ENCODE measurements around the gene SYNJ2.

SYNJ2 gene

GRCh38 chr6:158015188-158015506, 33.5 kb downstream of the SYNJ2 start:
- DNase-seq, result no peak

DNA sequence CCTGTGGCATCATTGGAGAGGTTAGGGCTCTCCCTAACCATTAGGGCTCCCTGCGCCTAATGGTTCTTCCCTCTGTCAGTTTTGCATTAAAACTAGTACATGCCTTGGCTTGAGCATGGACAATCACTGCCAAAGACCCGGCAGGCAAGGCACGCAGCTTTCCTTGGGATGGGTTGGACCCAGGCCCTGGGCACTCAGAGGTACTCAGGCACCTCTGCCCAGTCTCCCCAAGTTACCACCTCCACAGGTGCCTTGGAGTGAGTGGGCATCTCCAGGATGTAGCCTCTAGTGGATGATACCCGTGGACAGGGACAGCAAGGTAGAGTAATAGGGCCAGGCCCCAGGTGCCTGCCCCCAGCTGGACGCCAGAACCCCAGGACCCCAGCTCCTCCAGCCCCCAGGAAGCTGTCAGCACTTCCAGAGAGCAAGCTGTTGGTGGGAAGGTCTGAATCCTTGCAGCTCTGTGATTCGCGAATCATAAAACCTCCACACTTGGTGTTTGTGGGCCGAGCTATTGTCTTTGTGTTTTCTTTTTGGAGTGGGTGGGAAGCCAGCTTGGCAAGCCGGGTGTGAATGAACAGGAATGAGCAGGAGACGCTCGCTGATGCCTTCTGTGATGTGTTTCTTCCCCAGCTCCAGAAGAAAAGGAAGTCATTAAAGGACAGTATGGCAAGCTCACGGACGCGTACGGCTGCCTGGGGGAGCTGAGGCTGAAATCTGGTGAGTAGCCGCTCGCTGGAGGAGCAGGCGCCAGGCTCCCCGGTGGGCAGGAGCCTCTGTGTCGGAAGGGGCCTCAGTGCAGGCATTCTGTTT, 35.1 kb downstream of the SYNJ2 start:
- DNase-seq, result no peak

- DNase-seq, result no peak
Observed at GRCh38 chr6:158017621-158018040, 36.0 kb downstream of the SYNJ2 start.

DNA sequence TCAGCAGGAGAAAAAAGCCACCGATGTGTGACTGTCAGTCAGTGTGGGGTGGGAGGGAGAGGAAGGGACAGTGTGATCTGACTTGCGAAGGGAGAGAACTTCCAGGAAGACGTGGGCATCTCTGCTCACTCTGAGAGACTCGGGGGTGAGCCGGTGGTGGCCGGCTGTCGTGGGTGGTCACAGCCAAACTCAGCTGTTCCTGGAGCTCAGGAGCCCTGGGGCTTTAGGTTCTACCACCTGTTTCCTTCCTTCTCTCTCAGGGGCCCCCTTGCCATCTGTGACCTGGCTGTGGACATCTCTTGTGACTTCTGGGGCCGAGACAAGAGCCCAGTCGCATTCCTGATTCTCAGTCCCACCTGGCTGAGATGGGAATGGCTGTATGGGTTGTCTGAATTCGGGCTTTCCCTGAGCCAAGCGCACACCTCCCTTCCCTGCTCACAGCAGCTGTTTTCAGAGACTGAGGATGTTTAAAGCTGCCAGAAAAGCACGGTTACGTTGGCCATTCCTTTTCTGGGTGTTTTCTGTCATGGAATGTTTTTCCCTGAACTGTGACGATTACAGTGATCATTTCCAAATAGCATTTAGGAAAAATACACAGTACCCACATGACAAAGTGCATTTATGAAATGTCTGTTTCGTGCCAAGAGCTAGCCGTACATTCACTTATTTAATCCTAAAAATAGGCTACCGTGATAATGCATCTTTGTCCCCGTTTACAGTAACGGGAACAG, 36.5 kb downstream of the SYNJ2 start:
- DNase-seq, result no peak

DNA sequence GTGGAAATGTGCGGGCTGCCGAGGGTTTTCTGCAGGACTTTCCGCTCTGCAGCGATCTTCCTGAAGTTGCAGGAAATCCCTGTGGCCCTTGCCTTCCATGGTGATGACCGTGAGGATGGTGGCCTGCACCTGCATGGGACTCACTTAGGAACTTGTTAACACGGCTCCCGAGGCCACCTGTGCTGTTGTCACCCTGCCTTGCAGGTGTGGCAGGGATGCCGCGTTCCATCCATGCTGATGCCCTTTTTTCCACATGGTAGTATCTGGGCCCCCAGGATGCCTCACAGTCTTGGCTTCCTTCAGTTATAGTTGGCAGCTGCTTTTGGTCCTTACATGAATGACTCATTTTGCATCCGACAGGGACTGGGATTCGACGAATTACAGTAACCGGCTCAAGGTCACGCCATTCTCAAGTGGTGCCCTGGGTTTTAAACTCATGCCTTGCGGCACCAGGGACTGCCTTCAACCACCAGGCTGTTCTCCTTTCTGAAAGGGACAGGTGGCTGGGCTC, 37.2 kb downstream of the SYNJ2 start:
- no peak for DNase-seq

DNA sequence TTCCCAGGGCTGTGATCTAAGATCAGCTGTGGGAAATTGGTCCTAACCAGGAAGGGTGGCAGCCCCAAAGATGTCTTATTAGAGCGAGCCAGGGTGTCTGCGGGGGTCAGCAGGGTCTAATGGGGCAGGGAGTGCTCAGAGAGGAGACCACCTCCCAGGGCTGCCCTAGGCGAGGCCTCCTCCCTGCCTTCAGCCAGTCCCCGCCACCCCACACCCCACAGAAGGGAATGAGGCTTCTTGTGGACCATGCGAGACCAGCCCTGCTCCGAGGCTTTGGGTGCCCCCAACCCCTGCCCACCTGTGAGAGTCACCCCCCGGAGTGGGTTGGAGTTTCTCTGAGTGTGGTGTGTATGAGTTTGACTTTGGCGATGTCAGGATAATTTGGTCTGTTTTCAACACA, 37.8 kb downstream of the SYNJ2 start:
- DNase-seq, result no peak

- DNase-seq, result peak in 1 of 2 experiments; percentile 40
Observed at GRCh38 chr6:158020272-158020711, 38.6 kb downstream of the SYNJ2 start.

DNA sequence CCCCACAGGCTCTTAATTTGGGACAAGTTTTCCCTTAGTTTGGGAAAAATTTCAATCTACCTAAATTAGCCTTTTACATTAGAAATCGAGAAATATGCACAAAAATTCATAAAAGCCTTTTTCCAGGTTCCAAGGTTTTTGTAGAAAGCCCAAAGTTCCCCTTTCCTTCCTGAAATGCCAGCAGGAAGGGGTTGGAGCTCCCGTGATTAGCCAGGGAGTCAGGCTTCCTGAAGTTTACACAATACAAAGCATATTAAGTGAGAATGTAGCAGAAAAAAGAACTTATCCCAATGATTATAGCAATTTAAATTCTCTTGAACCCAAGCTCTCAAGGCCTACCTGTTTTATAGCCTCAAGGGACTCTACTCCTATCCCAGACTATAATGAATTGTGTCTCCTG, 39.1 kb downstream of the SYNJ2 start:
- DNase-seq, result no peak

- no peak for DNase-seq
Observed at GRCh38 chr6:158021376-158021775, 39.7 kb downstream of the SYNJ2 start.

- DNase-seq, result no peak
Observed at GRCh38 chr6:158021814-158022748, 40.4 kb downstream of the SYNJ2 start.

- DNase-seq, result no peak
Observed at GRCh38 chr6:158022749-158023596, 41.3 kb downstream of the SYNJ2 start.

DNA sequence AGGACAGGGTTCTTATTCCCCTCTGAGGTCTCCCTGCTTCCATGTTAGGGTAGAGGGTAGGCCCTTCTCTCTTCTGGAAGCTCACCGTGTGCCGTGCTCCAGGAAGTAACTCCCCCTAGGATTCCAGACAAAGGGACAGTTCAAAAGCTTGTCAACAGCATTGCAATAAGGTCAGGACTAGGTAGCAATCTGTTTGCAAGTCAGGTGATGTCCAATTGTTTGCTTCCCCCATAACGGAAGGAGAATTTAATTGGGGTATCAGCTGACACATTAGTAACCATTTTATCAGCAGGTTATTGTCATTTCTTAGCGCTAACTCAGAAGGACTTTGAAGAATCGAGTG, 41.9 kb downstream of the SYNJ2 start:
- no peak for DNase-seq

DNA sequence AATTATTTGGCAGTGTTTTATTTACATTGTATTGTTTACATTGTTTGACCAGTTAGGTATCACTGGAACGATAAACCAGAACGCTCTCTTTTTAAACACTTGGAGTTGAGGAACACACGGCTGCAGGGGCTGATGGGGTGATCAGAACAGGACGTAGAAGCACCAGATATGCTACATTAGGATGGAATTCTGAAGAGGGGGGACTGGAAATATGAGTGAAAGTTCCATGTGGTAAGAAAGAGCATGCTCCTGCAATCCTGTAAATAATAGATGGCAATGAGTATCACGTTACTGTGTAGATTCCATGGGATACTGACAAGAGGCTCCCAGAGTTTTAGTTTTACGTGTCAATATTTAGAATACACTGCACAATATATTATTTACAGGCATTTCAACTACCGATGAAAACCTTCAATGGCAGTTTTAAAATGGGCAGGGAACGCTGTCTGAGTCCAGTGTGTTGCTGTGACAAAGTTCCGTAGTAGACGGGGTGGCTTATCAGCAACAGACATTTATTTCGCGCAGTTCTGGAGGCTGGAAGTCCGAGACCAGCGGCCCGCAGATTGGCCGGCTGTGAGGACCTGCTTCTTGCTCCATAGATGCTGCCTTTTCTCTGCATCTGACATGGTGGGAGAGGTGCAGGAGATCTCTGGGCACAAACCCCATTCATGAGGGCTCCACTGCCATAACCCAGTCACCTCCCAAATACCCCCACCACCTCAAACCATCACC, 43.1 kb downstream of the SYNJ2 start:
- no peak for DNase-seq

GRCh38 chr6:158026054-158026900, 44.6 kb downstream of the SYNJ2 start:
- peak; percentile 90 for DNase-seq

- no peak for DNase-seq
Observed at GRCh38 chr6:158026901-158027589, 45.4 kb downstream of the SYNJ2 start.

- no peak for DNase-seq
Observed at GRCh38 chr6:158027590-158028285, 46.1 kb downstream of the SYNJ2 start.

GRCh38 chr6:158028421-158028820, 46.8 kb downstream of the SYNJ2 start:
- no peak for DNase-seq

GRCh38 chr6:158028876-158029275, 47.2 kb downstream of the SYNJ2 start:
- DNase-seq, result no peak

DNA sequence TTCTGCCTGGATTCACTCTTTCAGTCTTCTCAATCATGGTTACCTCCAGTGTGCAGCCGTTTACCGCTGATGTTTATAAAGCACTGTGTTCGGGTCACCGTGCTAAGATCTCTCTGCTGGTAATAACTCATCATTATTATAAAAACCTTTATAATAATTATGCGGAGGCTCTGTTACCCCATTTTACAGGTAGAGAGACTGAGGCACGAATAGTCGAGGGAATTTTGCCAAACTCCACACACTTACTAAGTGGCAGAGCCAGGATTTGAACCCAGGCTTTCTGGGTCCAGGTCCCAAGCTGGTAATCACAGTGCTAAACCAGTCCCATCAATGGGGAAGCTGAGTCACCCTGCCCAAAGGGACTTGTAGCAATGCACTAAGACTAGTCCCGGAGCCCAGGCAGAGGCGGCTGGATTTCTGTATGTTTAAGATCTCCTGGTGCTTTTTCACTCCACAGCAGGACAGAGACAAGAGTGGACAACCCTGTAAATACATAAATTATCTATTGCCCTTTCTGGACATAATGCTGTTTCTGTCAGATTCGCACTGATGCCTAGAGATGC, 48.1 kb downstream of the SYNJ2 start:
- DNase-seq, result no peak
